A549 treated with CORT108297 at 1 μM for 4 hours (cell line): ENCODE measurements around the gene JAKMIP3. TPM values are rescaled to one million over a fixed set of nuclear protein-coding genes. Genes with fewer than 3 reads are reported as not detected.

Experiments used
- total RNA-seq: library from RNA; stranded (reverse); fragments of 200-300 nt; extraction: Qiagen RNA extraction; gene quantifications from 5 replicates; pipeline ENCODE4 v1.2.3, GENCODE V29; 2022

The JAKMIP3 gene
- total RNA-seq, result 1.4 to 1.8 TPM (median 1.7 TPM) in 5 replicates

DNA sequence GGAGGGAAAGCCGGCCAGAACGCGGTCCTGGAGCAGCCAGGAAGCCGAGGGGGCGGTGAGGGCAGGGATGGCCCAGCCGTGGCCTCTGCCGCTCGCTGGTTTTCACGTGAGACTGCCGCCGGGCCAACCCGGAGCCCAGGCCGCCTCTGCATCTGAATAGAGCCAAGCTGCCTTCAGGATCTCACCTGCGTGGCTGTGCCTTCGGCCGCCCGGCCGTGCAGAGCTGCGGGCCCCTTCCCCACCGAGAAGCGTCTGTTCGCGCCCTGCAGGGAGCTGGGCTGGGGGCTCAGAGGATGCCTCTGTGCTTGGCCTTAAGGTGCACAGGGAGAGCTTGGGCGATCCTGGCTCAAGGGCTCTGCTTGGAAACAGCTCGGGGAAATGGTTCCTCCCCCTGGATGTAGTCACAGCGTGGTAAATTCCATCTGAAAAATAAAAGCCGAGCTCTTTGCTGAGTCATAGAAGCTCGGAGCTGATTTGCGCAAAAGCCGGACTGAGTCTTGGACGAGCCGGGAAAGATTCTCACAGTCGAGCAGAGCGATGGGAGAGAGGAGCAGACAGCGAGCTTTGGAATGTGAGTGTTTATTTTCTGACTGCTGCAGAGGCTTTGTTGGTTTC is at the start of gene JAKMIP3:
Gene JAKMIP3 (plus strand): TSS at position 456 of the 615 bp plus-strand sequence. CDS start 38,863 bp downstream, outside the sequence.

Other genes starting within 250 kb of the JAKMIP3 start
- 24.7 to 28.6 TPM (median 27.7 TPM) in 5 replicates for gene PPP2R2D, start 164.9 kb upstream of the JAKMIP3 start, total RNA-seq
- gene BNIP3, start 84.0 kb upstream of the JAKMIP3 start, total RNA-seq, result 42.1 to 45.2 TPM (median 42.7 TPM) in 5 replicates
- gene DPYSL4, start 121.0 kb downstream of the JAKMIP3 start, total RNA-seq, result 15.0 to 20.0 TPM (median 18.9 TPM) in 5 replicates
- 35.9 to 53.0 TPM (median 48.4 TPM) in 5 replicates for gene STK32C, start 242.0 kb downstream of the JAKMIP3 start, total RNA-seq